Measurements from ENCODE around the gene TBL3. TPM values are rescaled to one million over a fixed set of nuclear protein-coding genes. Genes with fewer than 3 reads are reported as not detected.
A peak's percentile ranks its signal among the peaks of the same experiment; 100 is the strongest.

Gene TBL3
- total RNA-seq, 1 experiment from 2014 or later = 68.9 TPM

DNA sequence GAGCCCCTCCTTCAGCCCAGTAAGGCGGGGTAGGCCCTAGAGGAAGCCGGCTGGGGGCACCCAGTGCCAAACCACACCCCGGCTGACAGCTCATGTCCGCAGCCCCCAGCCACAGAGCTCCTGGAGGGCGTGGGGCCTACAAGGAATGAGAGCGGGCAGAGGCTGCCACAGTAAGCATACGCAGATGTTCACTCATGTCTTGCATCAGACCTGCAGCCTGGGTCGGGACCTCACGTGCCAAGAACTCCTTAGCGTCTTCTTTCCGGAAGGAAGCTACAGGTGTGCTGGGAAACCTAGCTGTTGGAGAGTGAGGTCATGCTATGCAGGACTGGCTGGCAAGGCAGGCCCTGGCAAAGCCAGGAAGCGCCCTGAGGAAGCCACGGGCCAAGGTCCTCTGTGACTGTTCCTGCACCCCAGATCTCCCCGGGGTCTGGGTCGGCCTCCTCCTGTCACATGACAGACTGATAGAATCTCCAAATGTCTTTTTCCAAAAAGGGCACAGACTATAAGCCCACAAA lies 36.2 kb downstream of the TBL3 start:
- POLR2A ChIA-PET = interaction anchor here (0.6 to 1.4 kb wide), 3 partner anchors 10 to 147 kb away, joined by 3 read pairs; partner anchors contain the start of genes NPW and TRAF7
- DNase-seq (ENCODE audit: low read depth, low spot score) = no peak

More for the DNA sequence above, 36.2 kb downstream of the TBL3 start:
- Histone ChIP-seq H3K4me2 (ENCODE audit: low read length) (peak overlapping the region; percentile 92), H4K20me1 (ENCODE audit: insufficient read depth) (peaks cover 9% of the 10 kb centered on the region; the same call in 1 of the 2 replicates), H3K9me3 (ENCODE audit: control insufficient read depth in 1 of 2, insufficient read depth in 1 of 2, low read depth in 1 of 2, low read length in 2 of 2) (no peaks in the 10 kb centered on the region), H3K9me2 (ENCODE audit: insufficient read depth) (no peaks in the 10 kb centered on the region), H3K36me3 (ENCODE audit: control insufficient read depth in 1 of 2, insufficient read depth in 2 of 2, low read length in 2 of 2) (peaks cover 0 to 12% of the 10 kb centered on the region in 2 experiments; a peak in 2 of 4 replicates), H3K9ac (ENCODE audit: low read length) (peak overlapping the region; percentile 97), H3K4me3 (replicated peaks in 1 of 2; ENCODE audit: low read depth in 1 of 2, low read length in 2 of 2) (peak overlapping the region; percentile 79 to 87), H3K27ac (ENCODE audit: low read depth, low read length) (peak overlapping the region; percentile 92), H2AFZ (ENCODE audit: low read depth, low read length, poor library complexity, severe bottlenecking) (no peak overlapping the region), H3K4me1 (ENCODE audit: control insufficient read depth in 1 of 2, insufficient read depth in 2 of 2, low read length in 2 of 2) (peaks cover 28 to 62% of the 10 kb centered on the region in 2 experiments), H3K79me2 (ENCODE audit: insufficient read depth, low read length) (peaks cover 72% of the 10 kb centered on the region), H3K27me3 (ENCODE audit: insufficient read depth, low read length) (no peaks in the 10 kb centered on the region)
- intact Hi-C loops (cut with micrococcal nuclease) = no loop called here
- BruUV-seq (replicated peaks) = TSS peak; percentile 81
- TF ChIP-seq ZFX (IDR thresholded peaks at IDR 0.05) (no peak), CBX3 (IDR thresholded peaks at IDR 0.05; ENCODE audit: low read depth) (no peak), SRF (IDR thresholded peaks at IDR 0.05; ENCODE audit: low read depth) (no peak), EGR1 (IDR thresholded peaks at IDR 0.05; ENCODE audit: low read depth) (no peak), SIN3A (IDR thresholded peaks at IDR 0.05; ENCODE audit: low read depth) (no peak), POLR2AphosphoS5 (IDR thresholded peaks at IDR 0.05; ENCODE audit: low read depth, low read length) (no peak), SP1 (IDR thresholded peaks at IDR 0.05; ENCODE audit: low read depth) (no peak), POLR2A (IDR thresholded peaks at IDR 0.05; ENCODE audit: borderline replicate concordance, extremely low read depth, insufficient read depth, insufficient read length) (no peak), FOSL1 (IDR thresholded peaks at IDR 0.05; ENCODE audit: low read depth) (no peak), EZH2 (IDR thresholded peaks at IDR 0.05) (no peak), TCF7L2 (IDR thresholded peaks at IDR 0.05; ENCODE audit: borderline replicate concordance, extremely low read depth, insufficient read depth, insufficient read length) (no peak), ELF1 (IDR thresholded peaks at IDR 0.05; ENCODE audit: borderline replicate concordance, low read depth) (no peak)
- TF ChIP-seq, protein P1, sequence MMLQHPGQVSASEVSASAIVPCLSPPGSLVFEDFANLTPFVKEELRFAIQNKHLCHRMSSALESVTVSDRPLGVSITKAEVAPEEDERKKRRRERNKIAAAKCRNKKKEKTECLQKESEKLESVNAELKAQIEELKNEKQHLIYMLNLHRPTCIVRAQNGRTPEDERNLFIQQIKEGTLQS (IDR thresholded peaks at IDR 0.05) = no peak
- TF ChIP-seq, protein P2, sequence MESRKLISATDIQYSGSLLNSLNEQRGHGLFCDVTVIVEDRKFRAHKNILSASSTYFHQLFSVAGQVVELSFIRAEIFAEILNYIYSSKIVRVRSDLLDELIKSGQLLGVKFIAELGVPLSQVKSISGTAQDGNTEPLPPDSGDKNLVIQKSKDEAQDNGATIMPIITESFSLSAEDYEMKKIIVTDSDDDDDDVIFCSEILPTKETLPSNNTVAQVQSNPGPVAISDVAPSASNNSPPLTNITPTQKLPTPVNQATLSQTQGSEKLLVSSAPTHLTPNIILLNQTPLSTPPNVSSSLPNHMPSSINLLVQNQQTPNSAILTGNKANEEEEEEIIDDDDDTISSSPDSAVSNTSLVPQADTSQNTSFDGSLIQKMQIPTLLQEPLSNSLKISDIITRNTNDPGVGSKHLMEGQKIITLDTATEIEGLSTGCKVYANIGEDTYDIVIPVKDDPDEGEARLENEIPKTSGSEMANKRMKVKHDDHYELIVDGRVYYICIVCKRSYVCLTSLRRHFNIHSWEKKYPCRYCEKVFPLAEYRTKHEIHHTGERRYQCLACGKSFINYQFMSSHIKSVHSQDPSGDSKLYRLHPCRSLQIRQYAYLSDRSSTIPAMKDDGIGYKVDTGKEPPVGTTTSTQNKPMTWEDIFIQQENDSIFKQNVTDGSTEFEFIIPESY (IDR thresholded peaks at IDR 0.05; ENCODE audit: extremely low read depth, insufficient replicate concordance, low read length) = no peak
- TF ChIP-seq, protein P3, sequence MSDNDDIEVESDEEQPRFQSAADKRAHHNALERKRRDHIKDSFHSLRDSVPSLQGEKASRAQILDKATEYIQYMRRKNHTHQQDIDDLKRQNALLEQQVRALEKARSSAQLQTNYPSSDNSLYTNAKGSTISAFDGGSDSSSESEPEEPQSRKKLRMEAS (IDR thresholded peaks at IDR 0.05) = no peak
- RAD21 ChIA-PET (ENCODE audit: low non-redundant PET in 1 of 2, low total read pairs in 2 of 2, uncharacterized antibody in 2 of 2, unreplicated experiment in 2 of 2) = interaction anchor here in 1 of 2 experiments (0.6 kb wide), 1 partner anchor 51 kb away, joined by 4 read pairs; no protein-coding TSS in a partner anchor
- no peak for ATAC-seq
- CTCF ChIA-PET = interaction anchor here (1.2 kb wide), 1 partner anchor 132 kb away, joined by 5 read pairs; no protein-coding TSS in a partner anchor

All from HCT116 (cell line).